ENCODE measurements around the gene PRICKLE4. TPM values are rescaled to one million over a fixed set of nuclear protein-coding genes. Genes with fewer than 3 reads are reported as not detected.

PRICKLE4 gene
- total RNA-seq, 3 donors from 2014 or later (not counting 1 experiment from before 2014, with no cell fraction given): not detected

GRCh38 chr6:41836022-41836659 lies 55.6 kb downstream of the PRICKLE4 start:
- no peak for TF ChIP-seq CTCF (IDR thresholded peaks at IDR 0.05)
- DNase-seq (no peak), ATAC-seq (peak in 1 of 3 donors; percentile 52)
- Mint-ChIP-seq H3K27me3 (ENCODE audit: low read depth in 2 of 2) (no peaks in the 10 kb centered on the region), H3K4me3 (no peak overlapping the region), H3K4me1 (peaks cover 4 to 10% of the 10 kb centered on the region in 2 donors), H3K27ac (peak overlapping the region in 1 of 2 donors; percentile 3), H3K36me3 (no peaks in the 10 kb centered on the region), H3K9me3 (no peaks in the 10 kb centered on the region)
- H3K27ac ChIP-seq (ENCODE audit: low read length): no peak overlapping the region
- WGBS (ENCODE audit: insufficient coverage): 20% methylated on average over 1 of the region's 5 CpGs
- H3K4me3 ChIP-seq (ENCODE audit: low read length): no peak overlapping the region
- no peaks in the 10 kb centered on the region for H3K4me1 ChIP-seq (ENCODE audit: control insufficient read depth, insufficient read depth, low read length)
- no peaks in the 10 kb centered on the region for H3K9me3 ChIP-seq (ENCODE audit: control insufficient read depth, insufficient read depth, low read length)
- H3K36me3 ChIP-seq (ENCODE audit: control insufficient read depth, insufficient read depth, low read length): no peaks in the 10 kb centered on the region
- intact Hi-C loops (cut with micrococcal nuclease): no loop called here
- no peaks in the 10 kb centered on the region for H3K27me3 ChIP-seq (ENCODE audit: control insufficient read depth, insufficient read depth, low read length)

- DNase-seq (no peak), ATAC-seq (no peak)
- Mint-ChIP-seq H3K36me3 (no peaks in the 10 kb centered on the region), H3K4me1 (peaks cover 4 to 10% of the 10 kb centered on the region in 2 donors), H3K27ac (no peak overlapping the region), H3K27me3 (ENCODE audit: low read depth in 2 of 2) (no peaks in the 10 kb centered on the region), H3K9me3 (no peaks in the 10 kb centered on the region), H3K4me3 (no peak overlapping the region)
- TF ChIP-seq CTCF (IDR thresholded peaks at IDR 0.05): no peak
- Histone ChIP-seq H3K27ac (ENCODE audit: low read length) (no peak overlapping the region), H3K27me3 (ENCODE audit: control insufficient read depth, insufficient read depth, low read length) (no peaks in the 10 kb centered on the region), H3K36me3 (ENCODE audit: control insufficient read depth, insufficient read depth, low read length) (no peaks in the 10 kb centered on the region), H3K4me3 (ENCODE audit: low read length) (no peak overlapping the region), H3K9me3 (ENCODE audit: control insufficient read depth, insufficient read depth, low read length) (no peaks in the 10 kb centered on the region), H3K4me1 (ENCODE audit: control insufficient read depth, insufficient read depth, low read length) (no peaks in the 10 kb centered on the region)
- intact Hi-C loops (cut with micrococcal nuclease): no loop called here
- WGBS (ENCODE audit: insufficient coverage): 100% methylated on average over 1 of the region's 2 CpGs
Observed at GRCh38 chr6:41836660-41837052, 56.1 kb downstream of the PRICKLE4 start.

Other genes starting within 250 kb of the PRICKLE4 start
- gene FOXP4, start 234.4 kb upstream of the PRICKLE4 start, total RNA-seq: 10 to 100 TPM; 11.2 to 21.1 (median 14.7) TPM
- not detected for gene MDFI, start 142.3 kb upstream of the PRICKLE4 start, total RNA-seq
- gene TFEB, start 45.2 kb upstream of the PRICKLE4 start, total RNA-seq: 10 to 100 TPM; 56.0 to 66.7 (median 66.2) TPM
- gene PGC, start 33.4 kb upstream of the PRICKLE4 start, total RNA-seq: not detected
- gene FRS3, start 882 bp upstream of the PRICKLE4 start, total RNA-seq: 1 to 10 TPM; 4.5 to 5.7 (median 5.4) TPM
- gene TOMM6, start 6.9 kb downstream of the PRICKLE4 start, total RNA-seq: 100 to 1,000 TPM in 1 of 3 donors, 10 to 100 TPM in 2; 95.0 to 109 (median 96.6) TPM
- gene USP49, start 114.6 kb downstream of the PRICKLE4 start, total RNA-seq: 10 to 100 TPM in 2 of 3 donors, 1 to 10 TPM in 1; 6.4 to 15.1 (median 11.5) TPM
- 10 to 100 TPM in 2 of 3 donors, 1 to 10 TPM in 1; 6.4 to 15.2 (median 15.0) TPM for gene MED20, start 140.4 kb downstream of the PRICKLE4 start, total RNA-seq
- gene BYSL, start 140.7 kb downstream of the PRICKLE4 start, total RNA-seq: 10 to 100 TPM in 1 of 3 donors, 1 to 10 TPM in 2; 5.4 to 11.6 (median 5.7) TPM
- 100 to 1,000 TPM; 409 to 438 (median 438) TPM for gene CCND3, start 161.0 kb downstream of the PRICKLE4 start, total RNA-seq

Measured in natural killer cell (primary cell).